Bronchial epithelial cell (primary cell): ENCODE data around the gene SFMBT2. TPM values are rescaled to one million over a fixed set of nuclear protein-coding genes. Genes with fewer than 3 reads are reported as not detected.

Experiments
- DNase-seq: peaks from one replicate; pipeline ENCODE4 v3.0.0-alpha.2; 2010; ENCODE audit warnings: low read depth
- FAIRE-seq: peaks from 2 replicates; lab custom pipeline; 2011; peaks lifted over from hg19 to GRCh38; lab: Jason Lieb, UNC
- H3K27me3 ChIP-seq: 2 replicates; pipeline ENCODE4 v1.5.1; 2011; ENCODE audit warnings: low read length; ENCODE audit not compliant: control insufficient read depth, insufficient read depth
- H3K36me3 ChIP-seq: 2 replicates; pipeline ENCODE4 v1.5.1; 2011; ENCODE audit warnings: low read length; ENCODE audit not compliant: control insufficient read depth, insufficient read depth
- H3K4me3 ChIP-seq: 2 replicates; pipeline ENCODE4 v1.5.1; 2011; ENCODE audit warnings: mild to moderate bottlenecking, low read depth, low read length, control low read depth
- total RNA-seq: library from RNA; depleted of rRNA; stranded (reverse); fragments of >200 nt; gene quantifications from 2 replicates; pipeline ENCODE4 v1.2.1, GENCODE V29; 2014
- TF ChIP-seq, protein P1 (sequence below): IDR thresholded peaks from 2 replicates; pipeline ENCODE4 v1.5.1; 2011; ENCODE audit warnings: mild to moderate bottlenecking, moderate library complexity, low read length, control low read depth, inconsistent platforms; ENCODE audit not compliant: insufficient read depth, severe bottlenecking

The SFMBT2 gene
- total RNA-seq, 1 donor from 2014 or later = under 0.01 TPM

DNA sequence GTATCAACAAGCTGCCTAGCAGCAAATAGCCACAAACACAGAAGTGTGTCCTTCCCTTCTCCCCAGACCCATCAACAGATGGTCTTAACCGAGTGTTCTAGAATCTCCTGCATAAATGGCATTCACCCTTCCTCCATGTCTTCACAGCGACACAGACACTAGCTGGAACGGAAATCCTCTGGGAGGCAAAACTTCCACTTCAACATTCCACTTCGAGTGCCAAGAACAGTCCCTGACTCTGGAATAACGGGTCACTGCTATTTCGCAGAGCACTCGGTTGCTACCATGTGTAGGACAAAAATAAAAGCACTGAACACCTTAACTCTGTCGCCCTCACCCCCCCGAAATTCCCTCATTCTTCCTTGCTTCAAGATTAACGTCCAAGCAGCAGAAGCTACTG, 65.1 kb downstream of the SFMBT2 start:
- DNase-seq (no peak), FAIRE-seq (peak; percentile 7)
- Histone ChIP-seq H3K36me3 (no peaks in the 10 kb centered on the region), H3K27me3 (no peaks in the 10 kb centered on the region), H3K4me3 (no peak overlapping the region)
- TF ChIP-seq, protein P1, sequence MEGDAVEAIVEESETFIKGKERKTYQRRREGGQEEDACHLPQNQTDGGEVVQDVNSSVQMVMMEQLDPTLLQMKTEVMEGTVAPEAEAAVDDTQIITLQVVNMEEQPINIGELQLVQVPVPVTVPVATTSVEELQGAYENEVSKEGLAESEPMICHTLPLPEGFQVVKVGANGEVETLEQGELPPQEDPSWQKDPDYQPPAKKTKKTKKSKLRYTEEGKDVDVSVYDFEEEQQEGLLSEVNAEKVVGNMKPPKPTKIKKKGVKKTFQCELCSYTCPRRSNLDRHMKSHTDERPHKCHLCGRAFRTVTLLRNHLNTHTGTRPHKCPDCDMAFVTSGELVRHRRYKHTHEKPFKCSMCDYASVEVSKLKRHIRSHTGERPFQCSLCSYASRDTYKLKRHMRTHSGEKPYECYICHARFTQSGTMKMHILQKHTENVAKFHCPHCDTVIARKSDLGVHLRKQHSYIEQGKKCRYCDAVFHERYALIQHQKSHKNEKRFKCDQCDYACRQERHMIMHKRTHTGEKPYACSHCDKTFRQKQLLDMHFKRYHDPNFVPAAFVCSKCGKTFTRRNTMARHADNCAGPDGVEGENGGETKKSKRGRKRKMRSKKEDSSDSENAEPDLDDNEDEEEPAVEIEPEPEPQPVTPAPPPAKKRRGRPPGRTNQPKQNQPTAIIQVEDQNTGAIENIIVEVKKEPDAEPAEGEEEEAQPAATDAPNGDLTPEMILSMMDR = no peak

DNA sequence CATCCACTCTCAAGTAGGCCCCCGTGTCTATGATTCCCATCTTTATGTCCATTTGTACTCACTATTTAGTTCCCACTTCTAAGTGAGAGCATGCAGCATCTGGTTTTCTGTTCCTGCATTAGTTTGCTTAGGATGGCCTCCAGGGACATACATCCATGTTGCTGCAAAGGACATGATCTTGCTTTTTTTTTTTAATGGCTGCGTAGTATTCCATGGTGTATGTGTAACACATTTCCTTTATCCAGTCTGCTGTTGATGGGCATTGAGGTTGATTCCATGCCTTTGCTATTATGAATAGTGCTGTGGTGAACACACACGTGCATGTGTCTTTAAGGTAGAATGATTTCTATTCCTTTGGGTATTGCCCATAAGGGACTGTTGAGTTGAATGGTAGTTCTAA, 67.8 kb downstream of the SFMBT2 start:
- Histone ChIP-seq H3K27me3 (no peaks in the 10 kb centered on the region), H3K4me3 (no peak overlapping the region), H3K36me3 (no peaks in the 10 kb centered on the region)
- no peak for DNase-seq
- FAIRE-seq = no peak
- TF ChIP-seq, protein P1 = no peak

DNA sequence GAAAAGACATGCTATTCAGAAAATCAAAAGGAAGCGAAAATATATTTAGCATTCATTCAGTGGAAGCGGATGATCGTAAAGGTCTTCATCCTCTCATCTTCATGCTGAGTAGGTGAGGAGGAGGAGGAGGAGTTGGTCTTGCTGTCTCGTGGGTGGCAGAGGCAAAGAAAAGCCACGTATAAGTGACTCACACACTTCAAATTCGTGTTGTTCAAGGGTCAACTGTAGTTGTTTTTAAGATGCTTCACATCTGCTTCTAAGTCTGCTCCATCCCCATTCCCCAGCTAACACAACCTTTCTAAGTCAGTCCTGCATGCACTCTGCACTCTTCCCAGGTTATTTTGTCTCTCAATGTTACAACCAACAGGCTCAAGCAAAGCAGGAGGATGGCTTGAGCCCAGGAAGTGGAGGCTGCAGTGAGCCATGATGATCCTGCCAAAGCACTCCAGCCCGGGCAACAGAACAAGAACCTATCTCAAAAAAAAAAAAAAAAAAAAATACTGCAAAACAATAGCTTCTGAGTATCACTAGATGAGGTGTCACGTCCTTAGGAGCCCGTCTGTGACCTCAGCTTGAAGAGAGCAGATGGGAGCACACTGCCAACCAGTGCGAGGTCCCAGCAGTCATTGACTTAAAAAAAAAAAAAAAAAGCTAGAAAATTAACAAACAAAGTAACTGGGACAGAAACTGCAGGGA, 70.5 kb downstream of the SFMBT2 start:
- H3K36me3 ChIP-seq = no peaks in the 10 kb centered on the region
- no peak for DNase-seq
- no peaks in the 10 kb centered on the region for H3K27me3 ChIP-seq
- no peak for FAIRE-seq
- H3K4me3 ChIP-seq = no peak overlapping the region
- TF ChIP-seq, protein P1 = no peak

DNA sequence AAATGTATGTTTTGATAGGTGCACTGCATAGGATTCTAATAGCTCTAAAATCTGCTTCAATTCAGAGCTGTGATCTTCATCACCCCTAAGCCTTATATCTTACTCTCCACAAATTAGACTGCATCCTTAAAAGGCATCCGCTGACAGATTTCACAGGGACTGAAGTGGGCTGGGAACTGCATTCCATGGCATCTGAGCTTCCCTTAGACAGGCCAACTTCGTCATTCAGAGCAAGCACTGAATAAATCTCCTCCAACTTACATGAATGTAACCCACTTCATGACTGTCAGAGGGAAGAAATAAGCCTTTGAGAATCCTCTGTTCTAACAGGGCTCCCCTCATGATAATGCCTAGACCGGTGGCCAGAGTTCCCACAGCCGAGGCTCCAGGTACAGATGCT, 71.3 kb downstream of the SFMBT2 start:
- H3K4me3 ChIP-seq = no peak overlapping the region

DNA sequence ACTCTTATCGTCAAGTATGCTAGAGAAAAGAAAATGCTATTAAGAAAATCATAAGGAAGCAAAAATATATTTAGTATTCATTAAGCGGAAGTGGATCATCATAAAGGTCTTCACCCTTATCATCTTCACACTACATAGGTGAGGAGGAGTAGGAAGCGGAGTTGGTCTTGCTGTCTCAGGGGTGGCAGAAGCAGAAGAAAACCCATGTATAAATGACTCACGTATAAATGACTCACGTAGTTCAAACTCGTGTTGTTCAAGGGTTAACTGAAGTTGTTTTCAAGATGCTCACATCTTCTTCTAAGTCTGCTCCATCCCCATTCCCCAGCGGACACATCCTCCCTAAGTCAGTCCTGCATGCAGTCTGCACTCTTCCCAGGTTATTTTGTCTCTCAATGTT, 72.4 kb downstream of the SFMBT2 start:
- TF ChIP-seq, protein P1 = no peak
- no peak overlapping the region for H3K4me3 ChIP-seq
- no peaks in the 10 kb centered on the region for H3K36me3 ChIP-seq
- FAIRE-seq = no peak
- no peak for DNase-seq
- H3K27me3 ChIP-seq = no peaks in the 10 kb centered on the region

More for the DNA sequence above, 71.3 kb downstream of the SFMBT2 start:
- no peak for DNase-seq
- TF ChIP-seq, protein P1 = no peak
- no peaks in the 10 kb centered on the region for H3K27me3 ChIP-seq
- no peaks in the 10 kb centered on the region for H3K36me3 ChIP-seq
- no peak for FAIRE-seq
